Activated naive CD4-positive, alpha-beta T cell treated with anti-CD3 and anti-CD28 coated beads, Interleukin-2, amount 50 U/mL, for 16 hours (primary cell): ENCODE measurements around the gene PRRC1.
"Not testable (repeated sequence)": the region's sequence is repeated elsewhere in the genome, so short reads cannot be mapped to it uniquely, and the experiment has no call there.

Source experiments
- DNase-seq: peaks from one replicate; pipeline ENCODE4 v3.0.0-alpha.2; 2020

The PRRC1 gene

DNA sequence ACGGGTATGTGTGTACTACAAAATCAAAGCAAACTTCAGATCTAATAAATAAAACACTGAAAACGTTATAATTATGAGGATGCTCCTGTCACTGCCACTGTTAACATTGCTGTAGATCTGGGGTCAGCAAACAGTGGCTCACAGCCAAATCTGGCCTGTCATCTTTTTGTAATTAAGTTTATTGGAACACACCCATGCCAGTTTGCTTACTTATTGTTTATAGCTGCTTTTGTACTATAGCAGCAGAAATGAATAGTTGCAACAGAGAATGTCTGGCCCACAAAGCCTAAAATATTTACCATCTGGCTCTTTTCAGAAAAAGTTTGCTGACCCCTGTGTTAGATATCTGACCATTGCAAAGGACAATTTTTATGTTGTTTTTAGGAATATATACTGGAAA is 32.1 kb downstream of the PRRC1 start:
- DNase-seq = no peak

- no peak for DNase-seq
Measured at GRCh38 chr5:127550652-127551409, 33.4 kb downstream of the PRRC1 start.

DNA sequence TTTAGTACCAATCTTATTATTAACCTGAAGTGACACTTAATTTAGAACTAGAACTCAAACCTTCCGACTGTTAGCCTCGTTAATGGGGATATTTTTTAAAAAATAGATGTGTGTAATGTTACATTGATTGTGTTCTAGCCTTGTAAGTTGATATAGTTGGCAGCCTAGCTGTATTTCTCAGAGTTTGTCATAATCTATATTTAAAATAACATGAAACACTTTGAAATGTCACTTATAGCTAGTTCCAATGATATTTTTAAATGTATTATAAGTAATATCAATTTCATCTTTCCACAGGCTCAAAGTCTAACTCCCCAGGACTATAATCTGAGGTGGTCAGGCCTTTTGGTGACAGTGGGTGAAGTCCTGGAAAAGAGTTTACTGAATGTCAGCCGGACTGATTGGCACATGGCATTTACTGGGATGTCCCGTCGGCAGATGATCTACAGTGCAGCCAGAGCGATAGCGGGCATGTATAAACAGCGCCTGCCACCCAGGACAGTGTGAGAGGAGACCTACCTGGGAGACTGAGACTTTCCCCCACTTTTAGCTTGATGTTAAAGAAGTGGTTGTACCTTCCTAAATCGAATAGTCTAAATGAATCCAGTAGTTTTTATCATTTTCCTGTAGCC is 34.1 kb downstream of the PRRC1 start:
- no peak for DNase-seq

DNA sequence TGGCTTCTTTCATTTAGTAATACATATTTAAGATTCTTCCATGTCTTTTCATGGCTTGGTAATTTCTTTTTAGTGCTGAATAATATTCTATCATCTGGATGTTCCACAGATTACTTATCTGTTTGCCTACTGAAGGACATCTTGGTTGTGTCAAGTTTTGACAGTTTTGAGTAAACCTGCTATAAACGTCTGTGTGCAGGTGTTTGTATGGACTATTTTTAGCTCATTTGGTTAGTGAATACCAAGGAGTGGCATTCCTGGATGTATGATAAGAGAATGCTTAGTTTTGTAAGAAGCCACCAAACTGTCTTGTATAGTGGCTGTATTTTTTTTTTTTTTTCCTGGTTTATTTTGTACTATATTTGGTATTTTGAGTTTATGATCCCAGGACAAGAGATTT is 38.4 kb downstream of the PRRC1 start:
- DNase-seq = no peak

DNA sequence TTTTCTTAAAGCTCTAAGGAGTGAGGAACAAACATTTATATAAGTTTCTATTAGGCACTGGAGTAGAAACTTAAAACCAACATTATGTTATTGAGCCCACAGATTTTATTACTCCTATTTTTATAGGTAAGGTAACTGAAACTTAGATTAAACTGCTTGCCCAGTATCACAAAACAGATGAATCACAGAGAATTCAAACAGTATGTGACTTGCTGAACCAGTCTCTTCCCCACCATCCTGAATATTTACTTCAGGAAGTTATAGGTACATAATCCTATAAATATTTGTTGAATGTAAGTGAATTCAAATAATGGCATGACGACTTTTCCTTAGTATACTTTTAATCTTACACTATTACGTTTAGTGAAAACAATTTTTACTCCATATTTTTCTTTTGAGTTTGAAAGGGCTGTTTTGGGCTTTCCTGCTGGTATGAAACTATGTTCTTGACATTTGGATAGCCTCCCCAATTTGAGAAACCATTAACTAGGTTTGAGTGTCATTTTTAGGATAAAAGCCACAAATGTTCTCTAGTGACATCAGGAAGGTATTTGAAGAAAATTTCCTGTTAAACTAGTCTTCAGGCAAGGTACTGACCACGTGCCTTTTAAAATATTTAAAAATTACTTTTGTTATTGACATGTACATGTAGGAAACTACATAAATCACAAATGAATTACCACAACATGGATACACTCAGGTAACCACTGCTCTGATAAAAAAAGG is 39.3 kb downstream of the PRRC1 start:
- DNase-seq = no peak

GRCh38 chr5:127558273-127558672 is 40.8 kb downstream of the PRRC1 start:
- no peak for DNase-seq

GRCh38 chr5:127561254-127561653 is 43.8 kb downstream of the PRRC1 start:
- DNase-seq = no peak

DNA sequence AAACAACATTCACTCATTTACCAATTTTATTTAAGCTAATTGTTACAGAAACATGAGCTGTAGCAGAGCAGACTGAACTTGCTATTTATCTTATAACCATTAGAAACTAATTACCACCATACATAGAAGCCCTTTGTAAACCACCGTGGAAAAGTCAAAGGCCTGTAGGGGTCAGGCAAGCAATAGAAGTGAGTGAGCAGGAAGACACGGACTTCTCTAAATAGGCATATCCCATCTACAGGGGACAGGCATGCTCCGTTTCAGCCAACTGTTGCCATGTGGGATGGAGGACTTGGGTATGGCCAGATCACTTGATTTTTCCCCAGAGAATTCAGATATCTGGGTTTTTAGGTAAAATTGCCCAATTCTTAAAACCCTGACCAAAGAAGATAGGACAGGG is 44.8 kb downstream of the PRRC1 start:
- DNase-seq = no peak

- no peak for DNase-seq
Measured at GRCh38 chr5:127563136-127563535, 45.7 kb downstream of the PRRC1 start.

GRCh38 chr5:127564002-127564769 is 46.7 kb downstream of the PRRC1 start:
- peak; percentile 29 for DNase-seq

DNA sequence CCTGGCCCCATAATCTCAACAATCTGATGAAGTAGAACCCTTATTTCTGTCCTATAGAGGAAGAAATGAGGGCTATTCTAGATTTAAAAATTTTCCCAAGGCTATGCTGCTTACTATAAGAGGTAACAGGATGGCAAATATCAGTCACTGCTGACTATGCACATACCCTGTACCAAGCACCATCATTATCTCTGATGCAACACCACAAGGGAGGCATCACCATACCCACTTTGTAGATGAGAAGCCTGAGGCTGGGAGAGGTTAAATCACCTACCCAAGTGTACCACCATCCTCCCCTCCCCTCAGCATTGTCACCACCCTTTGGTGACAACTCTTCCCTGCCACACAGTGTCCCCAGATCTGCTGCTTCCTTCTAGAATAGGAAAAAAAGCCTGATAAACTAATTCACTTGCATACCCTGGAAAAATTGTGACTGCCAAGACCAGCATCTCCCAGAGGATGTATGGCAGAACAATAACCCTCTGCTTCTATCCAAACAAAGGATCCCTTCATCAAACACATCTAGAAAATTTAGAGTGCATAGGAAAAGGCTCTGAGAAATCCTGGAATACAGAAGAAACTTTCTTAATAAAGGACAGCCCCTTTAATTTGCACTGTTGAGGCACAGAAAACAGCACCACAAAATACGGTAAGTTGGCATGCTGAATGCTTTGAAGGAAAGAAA is 48.3 kb downstream of the PRRC1 start:
- DNase-seq = no peak

- DNase-seq = no peak
Measured at GRCh38 chr5:127567026-127567768, 49.8 kb downstream of the PRRC1 start.

- DNase-seq = no peak
Measured at GRCh38 chr5:127568166-127568565, 50.7 kb downstream of the PRRC1 start.

DNA sequence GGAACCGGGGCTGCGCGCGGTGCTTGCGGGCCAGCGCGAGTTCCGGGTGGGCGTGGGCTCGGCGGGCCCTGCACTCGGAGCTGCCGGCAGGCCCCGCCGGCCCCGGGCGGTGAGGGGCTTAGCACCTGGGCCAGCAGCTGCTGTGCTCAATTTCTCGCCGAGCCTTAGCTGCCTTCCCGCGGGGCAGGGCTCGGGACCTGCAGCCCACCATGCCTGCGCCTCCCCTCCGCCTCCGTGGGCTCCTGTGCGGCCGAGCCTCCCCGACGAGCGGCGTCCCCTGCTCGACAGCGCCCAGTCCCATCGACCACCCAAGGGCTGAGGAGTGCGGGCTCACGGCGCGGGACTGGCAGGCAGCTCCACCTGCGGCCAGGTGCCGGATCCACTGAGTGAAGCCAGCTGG is 52.0 kb downstream of the PRRC1 start:
- DNase-seq = not testable (repeated sequence)

GRCh38 chr5:127571314-127572131 is 54.1 kb downstream of the PRRC1 start:
- DNase-seq = no peak

DNA sequence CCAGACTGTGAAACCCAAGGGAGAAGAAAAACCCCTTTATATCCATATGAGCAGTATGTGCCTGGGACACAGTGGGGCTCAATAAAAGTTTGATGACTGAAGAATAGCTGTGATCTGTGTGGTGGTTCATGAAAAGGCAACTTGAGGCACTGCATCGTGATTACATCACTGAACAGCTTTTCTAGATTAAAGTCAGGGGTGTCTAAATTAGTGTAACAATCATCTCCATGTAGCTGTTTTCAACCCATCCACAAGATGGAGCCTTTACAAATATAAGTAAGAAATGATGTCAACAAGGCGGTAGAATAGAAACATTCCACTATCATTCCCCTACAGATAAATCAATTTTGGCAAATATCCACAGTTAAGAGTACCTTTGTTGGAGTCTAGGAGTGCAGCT is 55.5 kb downstream of the PRRC1 start:
- DNase-seq = no peak

GRCh38 chr5:127574852-127575679 is 57.6 kb downstream of the PRRC1 start:
- no peak for DNase-seq

DNA sequence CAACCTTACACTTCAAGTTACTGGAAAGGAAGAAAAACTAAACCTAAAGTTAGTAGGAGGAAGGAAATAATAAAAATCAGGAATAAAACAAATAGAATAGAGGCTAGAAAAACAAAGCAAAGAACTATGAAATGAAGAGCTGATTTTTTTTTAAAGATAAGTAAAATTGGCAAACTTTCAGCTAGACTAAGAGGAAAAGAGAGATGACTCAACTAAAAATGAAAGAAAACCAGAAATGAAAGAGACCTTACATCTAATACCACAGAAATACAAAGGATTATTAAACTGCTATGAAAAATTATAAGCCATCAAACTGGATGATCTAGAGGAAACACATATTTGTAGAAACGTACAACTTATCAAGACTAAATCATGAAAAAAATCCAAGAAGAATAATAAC is 60.0 kb downstream of the PRRC1 start:
- DNase-seq = no peak

DNA sequence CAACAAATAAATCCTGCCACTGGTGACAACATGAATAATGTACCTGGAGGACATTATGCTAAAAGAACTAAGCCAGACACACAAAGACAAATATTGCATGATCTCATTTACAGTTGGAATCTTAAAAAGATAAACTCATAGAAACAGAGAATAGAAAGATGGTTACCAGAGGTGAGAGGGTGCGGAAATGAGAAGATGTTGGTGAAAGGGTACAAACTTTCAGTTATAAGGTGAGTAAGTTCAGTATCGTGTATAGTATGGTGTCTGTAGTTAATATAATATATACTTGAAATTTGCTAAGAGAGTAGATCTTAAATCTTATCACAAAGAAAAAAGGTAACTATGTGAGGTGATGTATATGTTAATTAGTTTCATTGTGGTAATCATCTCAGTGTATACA is 63.3 kb downstream of the PRRC1 start:
- no peak for DNase-seq

GRCh38 chr5:127581450-127581849 is 64.0 kb downstream of the PRRC1 start:
- no peak for DNase-seq
